Endothelial cell of umbilical vein (primary cell): ENCODE data around the gene LRRC32.

Experiments
- CTCF ChIP-seq, 2 donors: IDR thresholded peaks; 1 replicate in 1 of 2; 2 replicates in 1 of 2; pipeline ENCODE4 v1.5.1; 2011; ENCODE audit warnings: low read length in 2 of 2, mild to moderate bottlenecking in 2 of 2, moderate library complexity in 2 of 2, control low read depth in 1 of 2, inconsistent platforms in 1 of 2, low read depth in 1 of 2; ENCODE audit not compliant: insufficient read depth in 1 of 2; ENCODE audit errors: extremely low read depth in 1 of 2
- JUN ChIP-seq: IDR thresholded peaks from 2 replicates; pipeline ENCODE4 v1.6.1; 2011; ENCODE audit warnings: borderline replicate concordance, low read depth; ENCODE audit not compliant: insufficient read length, insufficient read depth
- MAX ChIP-seq: IDR thresholded peaks from 2 replicates; pipeline ENCODE4 v1.6.1; 2011; ENCODE audit not compliant: insufficient read depth, insufficient read length
- MYC ChIP-seq: IDR thresholded peaks from one replicate; pipeline ENCODE4 v1.6.1; 2011; ENCODE audit warnings: mild to moderate bottlenecking, low read depth, low read length
- POLR2A ChIP-seq: IDR thresholded peaks from 2 replicates; pipeline ENCODE4 v1.6.1; 2012; ENCODE audit warnings: low read depth, mild to moderate bottlenecking, control low read depth, low read length
- POLR2AphosphoS5 ChIP-seq: IDR thresholded peaks from 2 replicates; pipeline ENCODE4 v1.6.1; 2012; ENCODE audit warnings: low read depth, mild to moderate bottlenecking, control low read depth, low read length, moderate library complexity; ENCODE audit not compliant: insufficient read depth

GRCh38 chr11:76667856-76668255 lies 2.7 kb downstream of the LRRC32 start:
- TF ChIP-seq CTCF (IDR thresholded peaks at IDR 0.05; ENCODE audit: extremely low read depth in 1 of 2, insufficient read depth in 1 of 2, low read depth in 1 of 2, low read length in 2 of 2), result no peak
- TF ChIP-seq JUN, result no peak
- TF ChIP-seq MYC, result no peak
- no peak for TF ChIP-seq POLR2AphosphoS5
- TF ChIP-seq POLR2A, result no peak
- no peak for TF ChIP-seq MAX
